Esophagus muscularis mucosa (tissue), 4 donors: Measurements from ENCODE around the gene CHCHD3.

ENCODE experiments used
- CTCF ChIP-seq, 3 experiments: fragments of 200-600 bp in 2 of 3; fragments of 450-650 bp in 1 of 3; sonication (generic) in 2 of 3; IDR thresholded peaks; one replicate each; pipeline ENCODE4 v1.5.1; 2017 to 2019; ENCODE audit warnings: antibody characterized with exemption in 3 of 3, mild to moderate bottlenecking in 2 of 3, moderate library complexity in 1 of 3
- EP300 ChIP-seq: sonication (generic); formaldehyde crosslinking; IDR thresholded peaks from one replicate; pipeline ENCODE4 v1.6.1; 2017; ENCODE audit warnings: antibody characterized with exemption
- POLR2A ChIP-seq: fragments of 450-650 bp; IDR thresholded peaks from one replicate; pipeline ENCODE4 v1.6.1; 2017; ENCODE audit warnings: antibody characterized with exemption, moderate library complexity, mild to moderate bottlenecking, low read depth

- TF ChIP-seq EP300 = no peak
- TF ChIP-seq CTCF (IDR thresholded peaks at IDR 0.05) = no peak
- TF ChIP-seq POLR2A = no peak
These were observed 125.3 kb downstream of the CHCHD3 start for GRCh38 chr7:132956556-132956955.
